HG03060 (cell line): ENCODE data around the gene CTU2.
A peak's percentile ranks its signal among the peaks of the same experiment; 100 is the strongest.

Source experiments
- ATAC-seq: cut with Tn5 transposase; IDR thresholded peaks from one replicate; pipeline ENCODE4 v1.9.1; 2021; ENCODE audit warnings: low read depth, moderate number of reproducible peaks; ENCODE audit not compliant: unreplicated experiment

Gene CTU2

DNA sequence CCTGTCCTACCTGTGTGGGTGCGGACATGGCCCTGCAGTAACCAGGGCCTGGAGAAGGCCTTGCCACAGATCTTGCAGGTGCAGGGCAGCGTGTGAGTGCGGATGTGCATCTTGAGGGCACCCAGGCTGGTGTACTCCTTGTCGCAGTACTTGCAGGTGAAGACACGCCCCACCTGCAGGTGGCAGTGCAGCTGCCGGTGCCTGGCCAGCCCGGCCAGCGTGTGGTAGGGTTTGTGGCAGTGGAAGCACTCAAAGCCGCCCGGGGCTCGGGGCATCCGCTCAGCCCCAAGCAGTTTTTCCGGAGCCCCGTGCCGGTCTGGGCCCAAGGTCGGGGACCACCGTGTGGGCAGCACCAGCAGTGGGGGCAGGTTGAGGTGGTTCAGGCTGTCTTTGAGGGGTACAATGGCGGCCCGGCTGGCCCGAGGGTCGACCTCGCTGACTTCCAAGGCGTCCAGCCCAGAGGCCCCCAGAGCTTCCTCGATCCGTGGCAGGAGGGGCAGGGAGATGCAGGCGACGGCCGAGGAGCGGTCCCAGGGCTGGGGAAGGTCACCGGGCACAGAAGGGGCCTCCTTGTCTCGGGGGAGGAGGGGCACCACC is 25.1 kb upstream of the CTU2 start:
- no peak for ATAC-seq

DNA sequence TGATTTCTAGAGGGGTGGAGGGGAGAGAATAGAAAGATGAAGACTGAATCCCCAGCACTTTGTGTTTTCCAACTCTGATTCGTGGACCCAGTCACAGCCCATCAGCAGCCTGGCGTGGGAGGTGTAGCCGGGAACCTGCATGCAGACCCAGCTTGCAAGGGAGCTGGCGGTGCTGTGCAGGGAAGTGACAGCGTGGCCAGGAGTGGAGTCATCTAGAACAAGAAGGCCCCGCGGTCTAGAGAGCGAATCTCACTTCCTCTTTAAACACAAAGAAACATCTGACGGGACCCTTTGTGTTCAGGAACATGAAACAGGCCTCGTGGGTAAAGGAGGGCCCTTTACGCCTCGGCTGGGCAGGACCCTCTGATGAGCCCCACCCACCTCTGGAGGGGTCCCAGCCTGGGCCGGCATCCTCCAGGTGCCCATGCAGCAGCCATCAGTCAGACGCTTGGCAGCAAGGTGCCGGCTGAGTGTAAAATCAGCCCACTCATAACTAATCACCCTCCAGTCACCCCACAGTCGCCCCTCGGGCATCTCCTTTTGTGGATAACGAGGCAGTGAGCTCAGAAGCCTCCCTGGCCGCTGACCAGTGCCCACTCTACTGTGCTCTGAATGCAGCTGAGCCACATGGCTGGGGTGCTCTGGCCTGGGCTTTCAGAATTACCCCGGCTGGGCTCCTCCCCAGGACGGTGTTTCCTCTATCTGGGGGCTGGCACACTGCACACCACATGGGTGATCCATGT is 24.4 kb upstream of the CTU2 start:
- ATAC-seq: peak; percentile 60

DNA sequence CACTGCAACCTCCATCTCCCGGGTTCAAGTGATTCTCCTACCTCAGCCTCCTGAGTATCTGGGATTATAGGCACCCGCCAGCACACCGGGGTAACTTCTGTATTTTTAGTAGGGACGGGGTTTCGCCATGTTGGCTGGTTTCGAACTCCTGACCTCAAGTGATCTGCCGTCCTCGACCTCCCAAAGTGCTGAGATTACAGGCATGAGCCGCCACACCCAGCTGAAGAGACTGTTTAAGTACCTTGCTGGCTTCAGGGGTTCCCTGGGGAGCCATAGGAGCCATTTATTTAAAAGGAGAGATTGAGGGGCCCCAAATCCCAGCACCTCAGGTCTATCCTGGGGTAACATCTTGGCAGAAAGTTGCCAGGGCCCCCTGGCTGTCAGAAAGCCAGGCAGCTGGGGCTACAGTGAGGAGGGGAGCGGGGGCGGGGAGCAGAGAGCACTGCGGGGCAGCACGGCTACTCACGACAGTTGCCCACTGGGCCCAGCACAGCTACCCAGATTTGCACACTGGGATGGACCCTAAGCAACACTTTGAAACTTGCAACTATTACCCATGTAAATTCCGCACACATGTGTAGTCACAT is 21.6 kb upstream of the CTU2 start:
- no peak for ATAC-seq

DNA sequence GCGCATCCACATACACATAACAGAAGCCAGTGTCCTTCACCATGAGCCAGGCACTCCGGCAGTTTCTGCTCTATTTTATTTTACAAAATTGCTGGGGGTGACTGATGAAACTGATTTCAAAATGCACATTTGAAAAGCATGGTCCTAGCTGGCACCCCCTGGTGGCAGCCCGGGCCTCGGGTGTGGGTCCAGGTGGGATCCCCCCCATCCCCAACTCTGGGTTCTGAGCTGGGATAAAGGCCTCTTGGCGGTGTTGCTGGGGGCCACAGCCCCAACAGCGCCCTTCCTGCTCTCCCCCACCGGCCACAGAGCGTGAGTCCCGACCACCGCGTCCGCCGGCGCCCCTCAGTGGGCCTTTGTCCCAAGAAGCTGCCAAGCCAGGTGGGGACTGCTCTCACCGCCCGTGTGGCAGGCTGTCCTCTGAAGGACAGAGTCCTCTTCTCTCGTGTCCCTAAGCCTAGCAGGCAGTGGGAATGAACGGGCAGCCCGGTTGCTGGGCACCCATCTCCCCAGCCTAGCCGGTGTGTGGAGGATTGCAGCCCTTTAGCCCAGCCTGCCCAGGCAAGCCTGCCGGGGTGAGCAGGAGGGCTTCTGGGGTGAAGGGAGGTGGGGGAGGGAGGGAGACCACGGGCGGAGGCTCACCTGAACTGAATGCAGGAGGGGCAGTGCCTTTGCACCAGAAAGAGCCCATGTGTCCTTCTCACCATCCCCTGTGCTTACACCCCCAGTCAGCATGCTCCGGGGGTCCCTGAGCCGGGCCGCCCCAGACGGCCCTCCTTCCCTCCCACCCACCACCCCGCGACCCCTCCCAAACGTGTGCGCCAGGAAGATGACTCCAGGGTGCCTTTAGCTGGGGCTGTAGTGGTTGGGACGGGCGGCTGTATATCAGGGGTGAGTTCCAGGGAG is 20.9 kb upstream of the CTU2 start:
- ATAC-seq: no peak

DNA sequence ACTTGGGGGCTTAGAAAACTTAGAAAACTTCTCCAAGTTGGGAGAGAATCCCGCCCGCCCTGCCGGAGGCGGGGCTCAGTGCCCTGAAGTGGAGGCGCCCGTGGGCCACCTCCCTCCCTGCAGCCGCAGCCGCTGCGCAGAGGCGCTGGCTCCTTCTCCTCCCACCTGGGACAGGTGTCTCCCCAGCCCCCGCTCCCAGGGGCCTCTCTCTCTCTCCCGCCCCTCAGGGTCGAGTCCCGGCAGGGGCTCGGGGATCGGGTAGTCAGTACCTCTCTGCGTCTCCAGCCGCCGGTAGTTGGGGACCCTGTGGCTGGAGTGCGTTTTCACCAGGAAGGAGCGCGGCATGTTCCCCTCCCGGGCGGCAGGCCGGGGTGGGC is 20.3 kb upstream of the CTU2 start:
- ATAC-seq: no peak

DNA sequence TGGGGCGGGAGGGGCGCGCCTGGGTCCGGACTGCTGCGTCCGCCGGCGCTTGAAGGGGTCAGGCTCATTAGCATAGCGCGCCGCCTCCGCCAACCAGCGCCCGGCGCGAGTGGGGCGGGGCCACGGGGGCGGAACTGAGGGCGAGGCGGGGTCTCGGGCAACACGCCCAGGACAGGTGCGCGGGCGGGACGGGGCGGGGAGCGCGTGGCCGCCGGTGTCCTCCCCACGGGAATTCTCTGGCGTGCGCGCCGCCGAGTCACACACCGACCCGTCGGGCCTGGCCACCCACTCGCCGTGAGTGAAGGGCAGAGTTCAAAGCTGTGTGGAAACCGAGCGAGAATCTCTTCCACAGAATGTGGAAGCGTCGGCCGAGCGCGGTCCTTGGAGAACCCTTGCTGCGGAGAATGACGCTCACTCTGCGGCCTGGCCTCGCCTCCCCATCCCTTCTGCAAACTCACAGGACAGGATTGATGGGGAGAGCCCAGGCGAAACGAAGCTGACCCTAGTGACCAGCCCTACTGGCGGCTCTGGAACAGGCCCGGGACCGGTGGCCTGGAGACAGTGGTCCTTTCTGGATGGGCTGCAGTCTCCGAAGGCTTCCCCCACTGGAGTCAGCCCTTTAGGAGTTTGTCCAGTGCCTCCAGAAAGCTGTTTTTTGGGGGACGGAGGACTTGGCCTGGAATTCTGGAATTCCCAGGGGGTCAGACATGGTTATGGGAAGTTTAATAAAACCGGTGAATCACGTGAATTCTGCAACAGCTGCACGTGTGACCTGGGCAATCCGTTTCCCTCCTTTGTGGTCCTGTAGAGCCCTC is 19.7 kb upstream of the CTU2 start, which contains the start of gene SNAI3:
TSS of gene SNAI3 (minus strand) at position 69 of the 815 bp plus-strand sequence. CDS start 101 bp downstream, outside the sequence.
- no peak for ATAC-seq

DNA sequence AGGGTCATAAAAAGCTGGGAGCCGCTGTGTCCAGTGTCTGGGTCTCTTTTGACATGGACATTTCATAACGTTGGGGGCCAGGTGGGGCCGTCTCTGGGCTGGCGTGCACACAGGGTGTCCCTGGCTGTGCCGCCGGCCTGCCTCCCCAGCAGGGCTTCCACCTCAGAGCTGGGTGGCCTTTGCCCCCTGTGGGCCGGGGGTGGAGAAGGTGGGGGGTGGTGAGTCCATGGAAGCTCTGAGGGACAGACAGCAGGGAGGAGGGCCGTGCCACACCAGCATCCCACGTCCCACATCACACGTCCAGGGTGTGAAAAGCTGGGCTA is 19.1 kb upstream of the CTU2 start:
- no peak for ATAC-seq

DNA sequence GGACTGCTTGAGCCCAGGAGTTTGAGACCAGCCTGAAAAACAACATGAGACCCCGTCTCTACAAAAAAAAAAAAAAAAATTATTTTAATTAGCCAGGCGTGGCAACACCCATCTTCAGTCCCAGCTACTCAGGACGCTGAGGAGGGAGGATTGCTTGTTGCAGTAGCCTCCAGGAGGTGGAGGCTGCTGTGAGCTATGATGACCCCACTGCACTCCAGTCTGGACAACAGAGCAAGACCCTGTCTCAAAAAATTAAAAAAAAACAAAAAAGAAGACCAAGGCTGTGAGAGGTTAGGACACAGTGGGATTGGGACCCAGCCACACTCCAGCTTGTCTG is 18.7 kb upstream of the CTU2 start:
- ATAC-seq: no peak

DNA sequence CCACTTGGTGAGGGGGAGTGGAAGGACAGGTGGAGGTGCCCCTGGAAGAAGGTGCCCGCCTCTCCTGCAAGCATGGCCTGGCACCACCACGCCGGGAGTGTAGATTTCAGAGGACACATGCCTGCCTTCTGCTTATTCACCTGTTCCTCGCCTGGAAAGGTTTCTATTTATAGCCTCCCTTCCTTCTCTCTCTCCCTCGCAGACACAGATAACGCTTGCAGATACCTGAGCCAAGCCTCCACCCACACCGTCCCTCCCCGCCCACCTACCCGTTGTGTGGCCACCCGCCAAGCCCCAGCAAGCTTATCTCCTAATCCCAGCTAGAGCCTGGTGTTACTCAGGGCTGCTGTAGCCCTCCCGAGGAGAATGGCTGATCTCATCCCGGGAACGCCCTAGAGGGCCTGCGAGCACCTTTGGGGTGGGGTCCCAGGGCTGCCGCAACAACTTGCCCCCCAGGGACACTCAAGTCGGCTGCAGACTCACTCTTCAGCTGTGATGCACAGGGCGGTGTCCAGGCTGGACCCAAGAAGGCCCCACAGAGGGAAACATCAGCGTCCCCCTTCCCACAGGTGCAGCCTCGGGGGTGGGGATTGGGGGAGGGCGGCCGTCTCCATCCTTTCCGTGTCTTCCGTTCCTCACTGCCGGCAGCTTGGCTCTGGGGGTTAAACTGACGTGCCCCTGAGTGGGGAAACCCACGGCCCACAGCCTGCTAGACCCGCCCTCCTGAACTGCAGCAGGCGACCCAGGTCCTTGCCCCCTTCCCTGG is 18.1 kb upstream of the CTU2 start:
- no peak for ATAC-seq

DNA sequence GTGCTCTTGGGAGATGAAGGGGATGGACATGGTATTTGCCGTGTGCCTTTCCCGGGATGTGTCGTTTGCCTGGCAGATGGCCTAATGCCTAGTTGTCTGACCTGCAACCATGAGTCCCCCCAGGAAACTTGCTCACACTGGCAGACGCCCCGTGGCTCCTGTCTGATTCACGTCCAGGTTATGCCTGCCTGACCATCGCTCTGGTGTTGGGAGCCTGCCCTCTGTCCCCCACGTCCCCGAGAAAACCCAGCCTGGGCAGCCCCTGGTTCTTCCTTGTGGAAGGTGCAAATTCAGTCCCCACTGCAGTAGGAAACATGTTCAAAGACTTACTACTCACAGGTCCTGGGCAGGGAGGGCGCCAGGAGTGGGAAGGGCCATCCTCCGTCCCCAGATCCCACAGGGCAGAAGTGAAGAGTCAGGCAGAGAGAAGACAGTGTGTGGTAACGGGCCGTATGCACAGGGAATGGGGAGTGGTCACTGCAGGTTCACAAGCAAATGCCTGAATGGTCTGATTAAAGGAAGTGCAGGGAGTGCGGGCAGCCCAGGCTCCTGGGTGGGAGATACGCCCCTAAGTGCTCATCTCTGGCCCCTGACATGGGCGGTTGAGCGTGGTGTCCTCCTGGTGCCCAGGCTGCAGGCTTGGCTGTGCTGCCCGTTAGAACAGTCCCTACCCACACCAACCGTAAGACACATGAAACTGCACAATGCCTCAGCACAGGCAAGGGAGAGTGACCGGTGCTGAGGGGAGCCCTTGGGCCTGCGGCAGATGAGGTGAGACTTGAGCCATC is 15.8 kb upstream of the CTU2 start:
- no peak for ATAC-seq

DNA sequence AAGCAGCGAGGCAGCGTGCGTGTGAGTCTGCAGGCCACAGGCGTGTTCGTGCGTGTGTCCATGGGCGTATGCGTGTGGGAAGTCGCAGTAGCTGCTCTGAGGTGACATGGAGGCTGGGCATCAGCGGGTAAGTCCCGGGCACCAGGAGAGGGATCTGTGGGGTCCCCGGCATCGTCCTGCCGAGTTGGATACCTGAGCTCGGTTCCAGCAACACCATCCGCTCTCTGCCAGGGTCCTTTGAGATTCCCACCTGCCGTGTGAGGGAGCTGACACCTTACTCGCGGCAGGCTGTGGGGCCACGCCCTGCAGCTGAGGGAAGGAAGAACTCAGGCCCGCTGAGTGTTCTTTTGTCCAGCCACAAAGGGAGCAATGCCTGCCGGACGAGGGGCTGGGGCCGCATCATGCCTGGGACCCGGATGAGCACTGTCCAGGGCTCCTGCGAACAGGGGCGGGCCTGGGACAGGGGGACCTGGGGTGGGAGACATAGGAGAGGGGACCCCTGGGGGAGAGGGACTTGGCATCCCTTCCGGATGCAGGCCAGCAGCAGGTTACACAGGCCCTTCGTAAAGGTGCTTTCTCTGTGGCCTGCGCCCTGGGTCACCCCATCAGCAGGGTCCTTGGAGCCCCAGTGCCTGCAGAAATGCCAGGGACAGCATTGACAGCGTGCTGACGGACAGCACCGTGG is 15.0 kb upstream of the CTU2 start:
- ATAC-seq: no peak

DNA sequence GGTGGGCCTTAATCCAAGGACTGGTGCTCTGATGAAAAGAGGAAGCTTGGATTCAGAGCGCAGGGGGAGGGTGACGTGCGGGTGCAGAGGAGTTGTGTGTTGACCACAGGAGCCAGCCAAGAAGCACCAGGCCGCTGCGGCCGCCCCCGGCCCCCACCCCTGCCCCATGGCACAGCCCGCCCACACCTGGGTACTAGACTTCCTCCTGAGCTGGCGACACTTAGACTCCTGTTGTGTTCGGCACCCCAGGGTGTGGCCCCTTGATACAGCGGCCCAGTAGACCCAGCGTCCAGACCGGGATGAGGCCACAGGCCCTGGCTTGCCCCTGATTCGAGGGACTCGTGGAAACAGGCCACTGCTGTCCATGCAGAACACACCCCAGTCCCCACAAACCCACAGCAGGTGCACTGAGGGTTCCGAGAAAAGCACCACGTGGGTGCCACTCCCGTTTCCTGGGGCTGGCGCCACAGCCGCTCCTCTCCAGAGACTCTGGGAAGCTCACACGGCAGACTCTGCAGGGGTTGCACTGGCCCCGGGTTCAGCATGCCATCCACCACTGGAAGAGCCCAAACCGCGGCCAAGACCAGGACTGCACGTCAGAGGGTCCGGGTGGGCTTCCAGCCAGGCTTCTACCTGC is 14.3 kb upstream of the CTU2 start:
- no peak for ATAC-seq

DNA sequence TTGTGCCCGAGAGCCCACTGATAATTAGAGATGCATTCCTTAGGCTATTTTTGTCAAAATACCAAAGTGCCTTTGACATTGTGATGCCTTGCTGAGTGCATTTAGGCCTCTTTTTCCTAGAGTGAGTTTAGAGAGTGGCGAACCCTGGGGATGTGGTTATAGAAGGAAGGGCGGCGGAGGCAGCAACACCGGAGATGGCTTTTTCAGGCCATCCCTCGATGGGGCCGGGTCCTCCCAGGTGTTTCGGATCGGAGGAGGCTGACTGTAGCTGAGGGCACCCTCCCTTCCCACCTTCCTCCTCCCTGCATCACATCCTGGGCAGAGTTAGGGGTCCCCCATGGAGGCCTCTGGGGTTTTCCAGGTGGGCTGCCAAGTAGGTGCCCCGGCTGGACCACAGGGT is 13.4 kb upstream of the CTU2 start:
- no peak for ATAC-seq

DNA sequence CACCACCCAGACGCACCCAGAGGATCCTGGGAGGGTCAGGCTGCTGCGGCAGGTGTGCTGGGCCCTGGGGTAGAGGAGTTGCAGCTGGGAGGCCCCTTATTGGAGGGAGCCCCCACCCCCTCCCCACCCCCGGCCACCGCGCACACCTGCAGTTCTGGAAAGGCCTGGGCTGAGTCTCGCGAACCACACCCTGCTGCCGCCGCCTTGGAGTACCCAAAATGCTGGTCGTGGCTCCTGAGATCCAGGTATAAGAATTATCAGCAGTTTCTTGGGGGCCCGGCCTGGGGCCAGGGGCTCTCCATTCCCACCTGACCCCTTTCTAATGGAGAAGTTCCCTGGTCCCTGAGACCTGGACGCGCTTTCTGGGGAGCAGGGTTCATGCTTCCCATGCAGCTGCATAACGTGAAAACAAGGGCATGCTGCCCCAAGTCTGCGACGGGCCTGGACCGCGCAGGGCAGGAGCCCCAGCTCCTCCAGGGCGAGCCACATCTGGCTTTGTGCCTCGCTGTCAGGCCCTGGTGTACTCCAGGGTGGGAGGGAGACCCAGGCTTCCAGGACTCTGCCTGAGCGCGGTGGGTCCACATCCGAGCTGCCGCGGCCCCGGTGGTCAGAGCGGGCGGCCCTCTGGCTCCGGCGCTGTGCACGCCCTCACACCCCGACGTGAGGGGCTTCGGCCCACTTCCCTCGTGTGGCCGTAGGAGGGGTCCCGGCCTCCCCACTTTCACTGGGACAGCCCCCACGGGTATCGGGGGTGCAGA is 12.7 kb upstream of the CTU2 start:
- ATAC-seq: no peak

DNA sequence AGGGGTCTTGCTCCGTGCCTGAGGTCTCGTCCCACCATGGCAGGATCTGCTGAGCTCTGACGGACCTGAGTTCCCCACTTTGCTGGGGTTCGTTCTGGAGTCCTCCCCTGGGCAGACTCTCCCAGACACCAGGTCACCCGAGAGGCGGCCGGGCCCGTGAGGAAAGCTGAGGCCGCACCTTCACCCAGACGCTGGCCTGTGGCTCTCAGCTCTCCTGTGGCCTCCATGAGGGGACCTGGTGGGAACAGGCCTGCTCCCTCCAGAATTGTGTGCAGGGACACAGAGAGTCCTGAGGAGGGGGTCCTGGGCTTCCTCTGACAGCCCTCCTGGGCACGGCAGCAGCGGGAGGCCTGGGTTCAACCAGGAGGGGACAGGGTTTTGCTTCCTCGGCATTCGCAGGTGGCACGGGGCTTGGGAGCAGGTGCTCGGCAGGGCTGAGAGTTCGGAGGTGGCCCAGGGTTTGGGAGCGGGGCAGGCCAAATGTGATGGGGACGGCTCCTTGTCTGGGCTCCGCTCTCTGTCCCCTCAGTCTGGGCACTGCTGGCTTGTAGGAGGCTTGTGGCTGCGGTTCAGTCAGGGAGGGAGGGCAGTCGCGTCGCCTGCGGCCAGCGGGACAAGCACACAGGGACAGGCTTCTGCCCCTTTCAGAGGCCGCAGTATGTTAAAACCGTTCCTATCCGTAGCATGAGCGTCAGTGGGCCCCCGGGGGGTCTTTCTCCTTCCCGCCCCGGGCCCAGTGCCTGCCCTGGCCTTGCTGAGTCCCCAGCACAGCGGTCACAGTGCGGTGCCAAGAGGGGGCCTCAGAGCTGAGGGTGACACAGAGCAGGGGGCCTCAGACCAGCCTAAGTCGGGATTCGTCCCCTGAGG is 11.8 kb upstream of the CTU2 start:
- ATAC-seq: no peak

DNA sequence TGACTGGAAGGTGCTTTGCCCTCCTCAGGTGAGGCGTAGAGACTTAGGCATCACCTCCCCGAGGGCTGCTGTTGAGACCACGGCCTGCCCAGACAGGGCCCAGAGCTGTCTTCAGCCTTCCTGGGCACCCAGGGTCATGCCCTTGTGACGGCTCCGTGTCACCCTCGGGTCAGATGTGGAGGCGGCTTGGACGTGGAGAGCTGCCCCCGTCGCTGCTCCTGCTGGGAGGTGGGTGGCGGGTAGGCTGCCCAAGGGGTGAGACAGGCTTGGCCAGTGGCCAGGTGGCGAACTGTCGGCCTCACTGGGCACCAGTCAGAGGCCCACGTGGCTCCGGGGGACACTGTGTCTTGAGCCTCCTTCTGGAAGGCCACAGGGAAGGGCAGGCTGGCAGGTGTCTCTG is 11.1 kb upstream of the CTU2 start:
- no peak for ATAC-seq
